GM12873 (cell line): Measurements from ENCODE around the gene DPP9.

Source experiments
- TF ChIP-seq, protein P1 (sequence below): IDR thresholded peaks from 2 replicates; pipeline ENCODE4 v1.5.1; 2012; ENCODE audit warnings: low read depth, mild to moderate bottlenecking, moderate library complexity, low read length, control low read depth; ENCODE audit not compliant: insufficient read depth; ENCODE audit errors: missing control alignments

The DPP9 gene

GRCh38 chr19:4688587-4688986 is 35.1 kb downstream of the DPP9 start:
- TF ChIP-seq, protein P1, sequence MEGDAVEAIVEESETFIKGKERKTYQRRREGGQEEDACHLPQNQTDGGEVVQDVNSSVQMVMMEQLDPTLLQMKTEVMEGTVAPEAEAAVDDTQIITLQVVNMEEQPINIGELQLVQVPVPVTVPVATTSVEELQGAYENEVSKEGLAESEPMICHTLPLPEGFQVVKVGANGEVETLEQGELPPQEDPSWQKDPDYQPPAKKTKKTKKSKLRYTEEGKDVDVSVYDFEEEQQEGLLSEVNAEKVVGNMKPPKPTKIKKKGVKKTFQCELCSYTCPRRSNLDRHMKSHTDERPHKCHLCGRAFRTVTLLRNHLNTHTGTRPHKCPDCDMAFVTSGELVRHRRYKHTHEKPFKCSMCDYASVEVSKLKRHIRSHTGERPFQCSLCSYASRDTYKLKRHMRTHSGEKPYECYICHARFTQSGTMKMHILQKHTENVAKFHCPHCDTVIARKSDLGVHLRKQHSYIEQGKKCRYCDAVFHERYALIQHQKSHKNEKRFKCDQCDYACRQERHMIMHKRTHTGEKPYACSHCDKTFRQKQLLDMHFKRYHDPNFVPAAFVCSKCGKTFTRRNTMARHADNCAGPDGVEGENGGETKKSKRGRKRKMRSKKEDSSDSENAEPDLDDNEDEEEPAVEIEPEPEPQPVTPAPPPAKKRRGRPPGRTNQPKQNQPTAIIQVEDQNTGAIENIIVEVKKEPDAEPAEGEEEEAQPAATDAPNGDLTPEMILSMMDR: no peak

DNA sequence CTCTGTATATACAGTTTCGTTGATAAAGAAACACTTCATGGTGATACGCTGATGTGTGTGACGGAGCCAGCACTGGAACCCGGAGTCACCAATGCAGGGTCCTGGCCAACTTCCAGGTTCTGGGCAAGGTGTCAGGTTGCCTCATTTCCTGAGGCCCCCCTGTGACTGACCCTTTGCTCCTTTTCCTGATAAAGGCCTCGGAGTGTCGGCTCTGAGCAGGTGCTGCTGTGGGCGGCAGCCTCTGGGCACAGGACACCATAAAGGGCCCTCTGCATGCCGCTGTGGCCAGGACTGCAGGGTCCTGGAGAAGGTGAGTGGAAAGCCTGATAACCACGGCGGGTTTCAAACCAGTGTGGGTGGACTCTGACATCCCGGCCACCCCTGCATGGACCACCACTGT is 36.2 kb downstream of the DPP9 start:
- TF ChIP-seq, protein P1: no peak

GRCh38 chr19:4686700-4687099 is 36.9 kb downstream of the DPP9 start:
- TF ChIP-seq, protein P1: no peak

GRCh38 chr19:4684312-4685095 is 39.1 kb downstream of the DPP9 start:
- TF ChIP-seq, protein P1: no peak

GRCh38 chr19:4682417-4683200 is 41.0 kb downstream of the DPP9 start:
- TF ChIP-seq, protein P1: no peak

DNA sequence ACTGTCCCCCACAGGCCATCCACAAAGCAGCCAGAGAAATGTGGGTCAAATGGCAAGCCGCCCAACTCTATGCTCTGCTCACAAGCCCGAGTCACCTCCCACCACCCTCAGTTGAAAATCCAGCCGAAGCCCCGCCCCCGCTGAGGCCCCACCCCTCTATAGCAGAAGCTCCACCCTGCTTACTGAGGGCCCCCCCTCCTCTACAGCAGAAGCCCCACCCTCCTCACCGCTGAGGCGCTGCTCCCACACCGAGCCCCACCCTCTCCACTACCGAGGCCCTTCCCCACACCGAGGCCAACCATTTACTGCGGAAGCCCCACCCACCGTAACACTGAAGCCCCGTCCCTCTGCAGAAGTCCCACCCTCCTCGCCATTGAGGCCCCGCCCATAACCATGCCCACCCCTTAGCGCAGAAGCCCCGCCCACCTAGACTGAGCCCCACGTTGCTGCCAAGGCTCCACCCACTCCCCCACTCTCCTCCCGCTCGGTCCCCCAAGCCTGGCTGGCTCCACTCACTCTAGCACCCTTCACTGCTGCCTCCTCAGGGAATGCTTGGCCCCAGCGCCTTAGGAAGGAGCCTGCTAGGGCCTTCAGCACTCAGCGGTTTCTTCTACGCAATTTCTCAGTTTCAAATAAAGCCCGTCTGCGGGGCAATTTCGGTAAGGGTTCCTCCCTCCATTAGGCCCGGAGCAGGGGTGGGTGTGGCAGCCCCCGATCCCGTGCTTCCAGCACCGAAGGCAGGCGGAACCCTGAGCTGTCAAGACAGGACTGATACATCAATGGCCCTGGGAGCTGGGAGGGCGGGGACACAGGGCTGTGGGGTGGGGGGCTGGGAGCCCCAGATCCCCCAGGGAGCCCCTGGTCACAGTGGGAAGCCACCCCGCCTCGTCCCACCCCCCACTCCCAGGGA is 44.5 kb downstream of the DPP9 start:
- TF ChIP-seq, protein P1: no peak
